ENCODE data around the gene SMIM38. TPM values are rescaled to one million over a fixed set of nuclear protein-coding genes. Genes with fewer than 3 reads are reported as not detected.

SMIM38 gene
- total RNA-seq, 4 donors from 2014 or later = 2.9 to 10.1 TPM; not detected in 2

DNA sequence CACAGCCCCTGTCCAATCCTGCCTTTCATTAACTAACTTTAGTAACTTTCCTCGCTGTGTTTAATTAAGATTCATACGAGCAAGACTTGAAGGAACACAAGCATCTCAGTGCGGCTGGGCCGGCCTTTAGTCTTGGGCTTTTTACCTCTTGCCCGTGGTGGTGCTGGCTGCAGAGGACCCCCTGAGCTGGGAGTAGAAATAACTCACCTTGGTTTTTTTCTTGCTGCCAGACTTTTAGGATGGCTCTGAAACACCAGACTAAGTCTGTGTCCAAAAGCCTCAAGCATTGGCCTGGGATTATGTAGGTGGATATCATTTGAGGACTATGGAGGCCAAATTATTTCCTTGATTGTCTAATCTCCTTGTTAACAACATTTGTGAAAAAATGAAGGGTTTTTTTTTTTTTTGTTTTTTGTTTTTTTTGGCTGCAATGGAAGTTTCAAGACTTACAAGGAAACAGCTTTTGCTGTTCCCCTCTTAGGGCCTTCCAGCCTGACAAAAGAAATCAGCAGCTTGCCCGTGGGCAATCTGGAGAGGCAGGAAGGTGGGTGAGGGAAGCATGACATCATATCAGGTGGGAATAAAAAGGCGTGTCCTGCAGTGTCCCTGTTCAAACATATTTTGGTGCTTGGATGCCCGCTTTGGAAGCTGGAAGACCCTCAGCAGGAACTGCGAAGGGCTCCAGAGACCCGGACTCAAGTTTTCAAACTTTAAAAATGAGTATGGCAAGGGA lies 44.0 kb downstream of the SMIM38 start:
- Histone ChIP-seq H3K36me3 (no peaks in the 10 kb centered on the region), H3K27me3 (no peaks in the 10 kb centered on the region), H3K9me3 (no peaks in the 10 kb centered on the region), H3K4me1 (no peaks in the 10 kb centered on the region), H3K4me3 (no peak overlapping the region), H3K27ac (no peak overlapping the region)
- TF ChIP-seq POLR2AphosphoS5 (IDR thresholded peaks at IDR 0.05) (no peak), EP300 (IDR thresholded peaks at IDR 0.05; ENCODE audit: low read depth) (no peak), POLR2A (IDR thresholded peaks at IDR 0.05) (no peak), CTCF (IDR thresholded peaks at IDR 0.05) (no peak)
- WGBS, 2 donors (ENCODE audit: low coverage in 1 of 2) = 85 to 87% methylated on average over 5 to 10 of the region's 10 CpGs
- intact Hi-C loops (cut with DNase I; ENCODE audit: low total_unique reads) = no loop called here
- DNase-seq = no peak
- in situ Hi-C loops (cut with MboI; ENCODE audit: low pct_ligation_motif_present in 1 of 4, low pct_unique_long_range_greater_than_20kb in 1 of 4, low sequenced_read_pairs in 3 of 4) = no loop called here

- intact Hi-C loops (cut with DNase I; ENCODE audit: low total_unique reads) = no loop called here
- no peaks in the 10 kb centered on the region for H3K27me3 ChIP-seq
- DNase-seq = no peak
- in situ Hi-C loops (cut with MboI; ENCODE audit: low pct_ligation_motif_present in 1 of 4, low pct_unique_long_range_greater_than_20kb in 1 of 4, low sequenced_read_pairs in 3 of 4) = no loop called here
- no peaks in the 10 kb centered on the region for H3K9me3 ChIP-seq
- H3K4me3 ChIP-seq = no peak overlapping the region
- TF ChIP-seq CTCF (IDR thresholded peaks at IDR 0.05) (no peak), EP300 (IDR thresholded peaks at IDR 0.05; ENCODE audit: low read depth) (no peak), POLR2AphosphoS5 (IDR thresholded peaks at IDR 0.05) (no peak), POLR2A (IDR thresholded peaks at IDR 0.05) (no peak)
- no peak overlapping the region for H3K27ac ChIP-seq
- no peaks in the 10 kb centered on the region for H3K4me1 ChIP-seq
- WGBS, 2 donors (ENCODE audit: low coverage in 1 of 2) = 80% methylated on average over 4 to 14 of the region's 32 CpGs
- H3K36me3 ChIP-seq = no peaks in the 10 kb centered on the region
Observed at GRCh38 chr11:69200331-69201065, 44.8 kb downstream of the SMIM38 start.

GRCh38 chr11:69201066-69201365 lies 45.3 kb downstream of the SMIM38 start:
- intact Hi-C loops (cut with DNase I; ENCODE audit: low total_unique reads) = no loop called here

More at GRCh38 chr11:69201066-69201365, 45.3 kb downstream of the SMIM38 start:
- no peaks in the 10 kb centered on the region for H3K27me3 ChIP-seq
- TF ChIP-seq POLR2AphosphoS5 (IDR thresholded peaks at IDR 0.05) (no peak), EP300 (IDR thresholded peaks at IDR 0.05; ENCODE audit: low read depth) (no peak), POLR2A (IDR thresholded peaks at IDR 0.05) (no peak), CTCF (IDR thresholded peaks at IDR 0.05) (no peak)
- H3K27ac ChIP-seq = no peak overlapping the region
- no peaks in the 10 kb centered on the region for H3K9me3 ChIP-seq
- WGBS, 2 donors (ENCODE audit: low coverage in 1 of 2) = 90 to 92% methylated on average over 2 to 4 of the region's 4 CpGs
- no peak overlapping the region for H3K4me3 ChIP-seq
- H3K4me1 ChIP-seq = no peaks in the 10 kb centered on the region
- H3K36me3 ChIP-seq = no peaks in the 10 kb centered on the region
- in situ Hi-C loops (cut with MboI; ENCODE audit: low pct_ligation_motif_present in 1 of 4, low pct_unique_long_range_greater_than_20kb in 1 of 4, low sequenced_read_pairs in 3 of 4) = no loop called here
- no peak for DNase-seq
